ENCODE results near the gene TRIM16. TPM values are rescaled to one million over a fixed set of nuclear protein-coding genes. Genes with fewer than 3 reads are reported as not detected.
"Not testable (repeated sequence)": the region's sequence is repeated elsewhere in the genome, so short reads cannot be mapped to it uniquely, and the experiment has no call there.

The TRIM16 gene
- total RNA-seq, 1 donor from 2014 or later: 15.9 TPM

DNA sequence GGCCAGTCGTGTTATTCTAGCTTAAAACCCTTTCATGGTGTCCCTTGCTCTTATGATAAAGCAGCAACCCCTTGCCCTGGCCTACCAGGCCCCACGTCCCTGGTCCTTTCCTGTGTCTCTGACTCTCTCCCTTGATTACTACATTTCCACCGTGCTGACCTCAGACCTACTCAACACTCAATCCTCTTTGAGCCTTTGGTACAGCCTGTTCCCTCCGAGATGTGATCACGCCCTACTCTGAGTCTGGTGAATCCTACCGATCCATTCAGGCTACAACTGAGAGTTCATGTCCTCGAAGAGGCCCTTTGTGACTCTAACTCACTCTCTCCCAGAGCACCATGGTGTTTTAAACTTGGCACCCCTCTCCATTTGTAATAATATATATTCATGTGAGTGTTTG, 54.1 kb downstream of the TRIM16 start:
- H3K4me1 Mint-ChIP-seq (ENCODE audit: low read depth, unreplicated experiment); H3K4me3 Mint-ChIP-seq (ENCODE audit: unreplicated experiment); DNase-seq; H3K27me3 Mint-ChIP-seq (ENCODE audit: unreplicated experiment); H3K36me3 Mint-ChIP-seq (ENCODE audit: unreplicated experiment); H3K9me3 Mint-ChIP-seq (ENCODE audit: unreplicated experiment); H3K27ac Mint-ChIP-seq (ENCODE audit: unreplicated experiment): not testable (repeated sequence)

DNA sequence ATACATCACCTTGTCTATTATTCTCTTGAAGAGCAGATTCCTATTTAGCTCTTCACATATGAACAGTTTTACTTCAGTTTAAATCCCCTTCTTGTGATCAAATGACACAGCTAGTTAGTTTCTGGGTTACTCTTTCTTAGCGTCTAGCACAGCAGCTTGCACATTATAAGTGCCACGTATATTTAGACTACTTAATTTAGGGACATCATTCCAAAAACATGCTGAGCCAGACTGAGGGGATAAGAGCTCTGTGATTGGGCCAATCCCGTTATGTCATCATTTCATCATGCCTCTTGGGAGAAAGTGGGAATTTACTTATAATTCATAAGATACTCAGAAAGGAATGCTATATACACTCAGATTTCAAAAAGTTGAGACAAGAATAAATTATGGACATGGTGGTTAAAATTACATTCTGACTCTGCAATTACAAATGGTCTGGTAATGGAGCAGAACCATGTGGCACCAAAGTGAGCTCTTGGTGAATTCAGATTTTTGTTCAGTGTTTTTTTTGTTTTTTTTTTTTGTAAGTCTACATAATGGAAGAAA, 60.4 kb downstream of the TRIM16 start:
- H3K9me3 Mint-ChIP-seq (ENCODE audit: unreplicated experiment); H3K27me3 Mint-ChIP-seq (ENCODE audit: unreplicated experiment); H3K36me3 Mint-ChIP-seq (ENCODE audit: unreplicated experiment); H3K4me1 Mint-ChIP-seq (ENCODE audit: low read depth, unreplicated experiment); DNase-seq; H3K4me3 Mint-ChIP-seq (ENCODE audit: unreplicated experiment); H3K27ac Mint-ChIP-seq (ENCODE audit: unreplicated experiment): not testable (repeated sequence)

DNA sequence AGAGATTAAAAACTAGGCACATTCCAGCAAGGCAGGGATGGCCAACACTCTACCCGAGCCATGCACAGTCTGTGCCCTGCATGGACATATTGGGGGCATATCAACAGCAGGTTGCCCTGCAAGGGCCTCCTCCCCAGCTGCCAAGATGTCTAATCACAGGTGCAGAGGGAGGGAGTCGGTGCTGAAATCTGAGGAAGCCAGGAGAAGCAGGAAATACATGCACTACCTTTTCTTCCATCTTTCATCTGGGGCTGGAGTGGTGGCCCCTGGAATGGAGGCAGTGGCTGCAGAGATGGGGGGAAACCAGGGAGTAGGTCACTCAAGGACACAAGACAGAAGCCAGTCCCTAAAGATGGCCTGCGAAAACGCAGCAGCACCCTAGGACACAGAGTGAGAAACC, 60.9 kb downstream of the TRIM16 start:
- not testable (repeated sequence) for H3K9me3 Mint-ChIP-seq (ENCODE audit: unreplicated experiment); H3K4me1 Mint-ChIP-seq (ENCODE audit: low read depth, unreplicated experiment); DNase-seq; H3K4me3 Mint-ChIP-seq (ENCODE audit: unreplicated experiment); H3K27me3 Mint-ChIP-seq (ENCODE audit: unreplicated experiment); H3K27ac Mint-ChIP-seq (ENCODE audit: unreplicated experiment); H3K36me3 Mint-ChIP-seq (ENCODE audit: unreplicated experiment)

DNA sequence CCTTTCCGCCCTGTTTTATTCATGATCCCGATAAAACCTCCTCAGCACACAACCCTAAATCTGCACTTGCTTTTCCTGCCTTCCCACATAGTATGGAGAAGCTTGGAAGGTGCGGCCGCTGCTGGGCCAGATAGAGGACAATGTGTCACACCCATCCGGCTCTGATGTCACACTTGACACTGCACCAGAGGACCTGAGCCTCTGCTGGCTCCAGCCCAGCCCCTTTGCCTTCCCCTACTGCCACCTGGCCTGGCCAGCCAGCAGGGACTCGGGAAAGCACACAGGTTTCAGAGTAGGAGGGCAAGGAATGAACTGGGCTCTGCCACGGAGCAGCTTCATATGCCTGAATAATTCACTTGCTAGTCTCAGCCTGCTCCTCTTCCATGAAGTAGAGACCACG, 62.0 kb downstream of the TRIM16 start:
- H3K27ac Mint-ChIP-seq (ENCODE audit: unreplicated experiment); DNase-seq; H3K4me1 Mint-ChIP-seq (ENCODE audit: low read depth, unreplicated experiment); H3K9me3 Mint-ChIP-seq (ENCODE audit: unreplicated experiment); H3K36me3 Mint-ChIP-seq (ENCODE audit: unreplicated experiment); H3K27me3 Mint-ChIP-seq (ENCODE audit: unreplicated experiment); H3K4me3 Mint-ChIP-seq (ENCODE audit: unreplicated experiment): not testable (repeated sequence)

DNA sequence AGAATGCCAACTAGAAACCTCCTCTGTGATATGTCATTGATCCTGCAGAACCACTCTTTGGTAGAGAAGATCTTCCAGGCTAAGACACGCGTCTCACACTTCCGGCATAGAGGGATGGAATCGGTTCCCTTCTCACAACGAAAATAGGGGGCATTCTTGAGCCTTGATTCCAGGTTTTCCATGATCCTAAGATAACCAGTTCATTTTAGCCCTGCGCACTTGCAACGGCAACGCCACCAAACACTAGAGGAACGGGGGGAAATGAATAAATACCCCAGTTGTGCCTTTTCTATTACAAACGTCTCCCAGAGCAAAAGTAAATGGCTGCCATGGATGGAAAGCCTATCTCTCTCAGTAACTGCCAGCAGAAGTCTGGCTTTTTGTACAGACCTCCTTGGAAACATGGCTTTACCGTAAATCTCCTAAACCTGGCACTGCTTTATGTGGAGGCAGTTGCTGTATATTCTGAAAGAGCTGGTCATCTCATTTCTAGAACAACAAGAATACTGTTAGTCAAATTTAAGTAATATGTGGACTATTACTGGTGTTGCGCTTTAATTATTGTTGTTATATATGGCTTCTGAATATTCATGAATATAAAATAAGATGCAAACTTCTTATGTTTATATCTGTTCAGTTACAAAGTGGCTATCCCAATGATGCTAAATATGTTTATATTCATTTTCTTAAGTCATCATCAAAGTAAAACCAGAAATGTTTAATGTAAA, 64.6 kb downstream of the TRIM16 start, which contains the start of gene FBXW10B:
Gene FBXW10B (minus strand): TSS at position 374 of the 728 bp plus-strand sequence. CDS start 192 bp downstream, at position 182.
- H3K36me3 Mint-ChIP-seq (ENCODE audit: unreplicated experiment); H3K4me1 Mint-ChIP-seq (ENCODE audit: low read depth, unreplicated experiment); DNase-seq; H3K9me3 Mint-ChIP-seq (ENCODE audit: unreplicated experiment); H3K27ac Mint-ChIP-seq (ENCODE audit: unreplicated experiment); H3K27me3 Mint-ChIP-seq (ENCODE audit: unreplicated experiment); H3K4me3 Mint-ChIP-seq (ENCODE audit: unreplicated experiment): not testable (repeated sequence)

DNA sequence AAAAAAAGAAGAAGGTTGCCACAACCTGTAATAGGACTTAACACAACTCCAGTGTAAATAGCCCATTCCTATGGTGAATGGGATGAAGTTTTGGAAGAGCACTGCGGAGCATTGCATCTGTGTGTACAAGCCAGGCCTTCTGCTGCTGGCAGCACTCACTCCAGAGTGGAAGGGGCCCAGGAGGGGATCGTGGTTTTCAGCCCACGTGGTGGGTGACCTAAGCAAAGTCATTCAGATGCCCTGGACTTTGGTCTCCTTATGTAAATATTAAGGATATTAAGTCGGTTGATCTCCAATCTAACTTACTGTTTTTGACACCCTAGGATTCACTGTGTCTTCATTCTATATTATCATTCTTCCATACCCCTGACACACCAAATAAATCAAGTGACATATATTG, 67.3 kb downstream of the TRIM16 start:
- H3K36me3 Mint-ChIP-seq (ENCODE audit: unreplicated experiment); H3K4me1 Mint-ChIP-seq (ENCODE audit: low read depth, unreplicated experiment); H3K27ac Mint-ChIP-seq (ENCODE audit: unreplicated experiment); DNase-seq; H3K27me3 Mint-ChIP-seq (ENCODE audit: unreplicated experiment); H3K9me3 Mint-ChIP-seq (ENCODE audit: unreplicated experiment); H3K4me3 Mint-ChIP-seq (ENCODE audit: unreplicated experiment): not testable (repeated sequence)

DNA sequence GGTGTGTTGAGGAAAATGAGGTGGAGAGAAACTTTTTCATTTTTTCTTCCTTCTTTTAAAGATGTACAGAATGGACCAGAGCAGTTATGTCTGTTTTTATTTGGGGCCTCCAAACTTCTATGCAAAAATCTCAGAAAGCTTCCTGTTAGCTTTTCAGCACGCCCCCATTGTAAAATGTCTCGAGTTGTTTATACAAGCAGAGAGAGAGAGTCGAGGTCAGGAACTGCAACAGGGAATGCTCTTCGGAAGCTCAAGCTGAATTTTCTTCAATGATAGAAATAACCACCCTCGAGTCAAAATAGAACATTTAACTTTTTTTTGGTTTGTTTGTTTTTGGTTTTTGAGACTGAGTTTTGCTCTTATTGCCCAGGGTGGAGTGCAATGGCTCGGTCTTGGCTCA, 68.3 kb downstream of the TRIM16 start:
- H3K27me3 Mint-ChIP-seq (ENCODE audit: unreplicated experiment); H3K27ac Mint-ChIP-seq (ENCODE audit: unreplicated experiment); H3K36me3 Mint-ChIP-seq (ENCODE audit: unreplicated experiment); DNase-seq; H3K9me3 Mint-ChIP-seq (ENCODE audit: unreplicated experiment); H3K4me1 Mint-ChIP-seq (ENCODE audit: low read depth, unreplicated experiment); H3K4me3 Mint-ChIP-seq (ENCODE audit: unreplicated experiment): not testable (repeated sequence)

DNA sequence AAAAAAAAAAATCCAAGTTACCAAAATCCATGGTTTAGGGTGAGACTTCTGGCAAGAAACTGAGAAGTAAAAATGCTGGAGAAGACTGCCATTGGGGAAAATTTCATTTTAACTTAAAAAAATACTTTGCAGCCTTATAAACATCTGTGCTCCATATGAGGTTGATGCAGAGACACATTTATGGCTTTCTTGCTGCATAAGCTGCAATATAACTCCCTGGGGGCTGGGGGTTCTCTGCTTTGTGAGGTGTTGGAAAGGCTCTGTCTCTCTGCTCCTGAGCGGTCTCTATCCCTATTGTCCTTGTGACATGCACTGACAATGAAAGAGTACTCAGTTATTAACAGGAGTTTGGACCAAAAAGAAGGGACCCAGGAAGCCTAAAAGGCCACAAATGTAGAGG, 71.0 kb downstream of the TRIM16 start:
- not testable (repeated sequence) for H3K27ac Mint-ChIP-seq (ENCODE audit: unreplicated experiment); H3K4me3 Mint-ChIP-seq (ENCODE audit: unreplicated experiment); H3K36me3 Mint-ChIP-seq (ENCODE audit: unreplicated experiment); H3K9me3 Mint-ChIP-seq (ENCODE audit: unreplicated experiment); H3K4me1 Mint-ChIP-seq (ENCODE audit: low read depth, unreplicated experiment); DNase-seq; H3K27me3 Mint-ChIP-seq (ENCODE audit: unreplicated experiment)

DNA sequence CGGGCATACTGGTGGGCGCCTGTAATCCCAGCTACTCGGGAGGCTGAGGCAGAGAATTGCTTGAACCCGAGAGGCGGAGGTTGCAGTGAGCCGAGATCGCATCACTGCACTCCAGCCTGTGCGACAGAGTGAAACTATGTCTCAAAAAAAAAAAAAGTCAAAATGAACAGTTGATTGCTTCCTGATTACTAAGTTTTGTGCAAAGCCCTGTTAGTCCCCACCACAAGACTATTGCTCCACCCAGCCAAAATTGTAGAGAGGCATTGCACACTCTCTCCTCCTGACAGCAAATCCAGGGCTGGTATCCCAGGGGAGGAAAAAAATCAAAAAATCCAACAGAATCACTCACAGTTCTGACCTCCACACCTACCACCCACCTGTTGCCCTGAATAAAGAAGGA, 91.2 kb downstream of the TRIM16 start:
- not testable (repeated sequence) for H3K4me1 Mint-ChIP-seq (ENCODE audit: low read depth, unreplicated experiment); H3K27me3 Mint-ChIP-seq (ENCODE audit: unreplicated experiment); H3K27ac Mint-ChIP-seq (ENCODE audit: unreplicated experiment); DNase-seq; H3K36me3 Mint-ChIP-seq (ENCODE audit: unreplicated experiment); H3K9me3 Mint-ChIP-seq (ENCODE audit: unreplicated experiment); H3K4me3 Mint-ChIP-seq (ENCODE audit: unreplicated experiment)

DNA sequence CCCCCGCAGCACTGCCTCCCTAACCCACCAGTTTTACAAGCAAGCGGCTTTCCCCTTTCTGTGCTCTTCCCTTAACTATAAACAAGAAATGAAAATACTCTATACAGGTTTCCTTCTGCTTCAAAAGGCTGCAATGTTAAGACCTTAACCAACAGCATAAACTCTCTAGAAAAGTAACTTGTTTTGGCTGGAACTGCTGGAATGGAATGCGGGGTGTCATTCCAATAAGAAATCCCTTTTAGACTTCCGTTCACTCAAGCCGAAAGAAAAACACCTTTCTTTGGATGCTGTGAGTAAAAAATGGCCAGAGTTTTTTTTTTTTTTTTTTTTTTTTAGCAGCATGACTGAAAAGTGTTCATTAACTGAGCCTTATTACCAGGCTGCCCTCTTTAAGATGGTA, 92.1 kb downstream of the TRIM16 start:
- H3K9me3 Mint-ChIP-seq (ENCODE audit: unreplicated experiment); H3K36me3 Mint-ChIP-seq (ENCODE audit: unreplicated experiment); H3K27me3 Mint-ChIP-seq (ENCODE audit: unreplicated experiment); H3K4me3 Mint-ChIP-seq (ENCODE audit: unreplicated experiment); H3K4me1 Mint-ChIP-seq (ENCODE audit: low read depth, unreplicated experiment); DNase-seq; H3K27ac Mint-ChIP-seq (ENCODE audit: unreplicated experiment): not testable (repeated sequence)

DNA sequence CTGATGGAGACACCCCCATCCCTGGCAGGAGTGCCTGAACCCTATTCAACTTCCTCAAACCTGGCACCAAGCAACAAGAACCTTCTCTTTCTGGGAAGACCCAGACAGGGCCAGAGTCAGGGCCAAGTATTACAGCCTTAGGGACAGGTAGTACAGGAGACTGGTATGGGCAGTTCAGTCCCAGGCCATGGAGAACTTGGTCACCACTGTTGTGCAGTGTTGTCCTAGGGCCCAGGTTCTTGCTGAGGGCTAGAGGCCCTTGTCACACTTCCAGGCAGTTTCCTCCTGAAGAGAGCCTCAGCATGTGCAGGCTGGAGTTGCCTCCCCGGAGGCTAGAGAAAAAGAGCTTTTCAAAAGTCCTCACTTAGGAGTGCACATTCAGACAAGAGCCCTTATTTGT, 93.3 kb downstream of the TRIM16 start:
- not testable (repeated sequence) for H3K27ac Mint-ChIP-seq (ENCODE audit: unreplicated experiment); H3K27me3 Mint-ChIP-seq (ENCODE audit: unreplicated experiment); H3K36me3 Mint-ChIP-seq (ENCODE audit: unreplicated experiment); H3K4me3 Mint-ChIP-seq (ENCODE audit: unreplicated experiment); H3K4me1 Mint-ChIP-seq (ENCODE audit: low read depth, unreplicated experiment); DNase-seq; H3K9me3 Mint-ChIP-seq (ENCODE audit: unreplicated experiment)

DNA sequence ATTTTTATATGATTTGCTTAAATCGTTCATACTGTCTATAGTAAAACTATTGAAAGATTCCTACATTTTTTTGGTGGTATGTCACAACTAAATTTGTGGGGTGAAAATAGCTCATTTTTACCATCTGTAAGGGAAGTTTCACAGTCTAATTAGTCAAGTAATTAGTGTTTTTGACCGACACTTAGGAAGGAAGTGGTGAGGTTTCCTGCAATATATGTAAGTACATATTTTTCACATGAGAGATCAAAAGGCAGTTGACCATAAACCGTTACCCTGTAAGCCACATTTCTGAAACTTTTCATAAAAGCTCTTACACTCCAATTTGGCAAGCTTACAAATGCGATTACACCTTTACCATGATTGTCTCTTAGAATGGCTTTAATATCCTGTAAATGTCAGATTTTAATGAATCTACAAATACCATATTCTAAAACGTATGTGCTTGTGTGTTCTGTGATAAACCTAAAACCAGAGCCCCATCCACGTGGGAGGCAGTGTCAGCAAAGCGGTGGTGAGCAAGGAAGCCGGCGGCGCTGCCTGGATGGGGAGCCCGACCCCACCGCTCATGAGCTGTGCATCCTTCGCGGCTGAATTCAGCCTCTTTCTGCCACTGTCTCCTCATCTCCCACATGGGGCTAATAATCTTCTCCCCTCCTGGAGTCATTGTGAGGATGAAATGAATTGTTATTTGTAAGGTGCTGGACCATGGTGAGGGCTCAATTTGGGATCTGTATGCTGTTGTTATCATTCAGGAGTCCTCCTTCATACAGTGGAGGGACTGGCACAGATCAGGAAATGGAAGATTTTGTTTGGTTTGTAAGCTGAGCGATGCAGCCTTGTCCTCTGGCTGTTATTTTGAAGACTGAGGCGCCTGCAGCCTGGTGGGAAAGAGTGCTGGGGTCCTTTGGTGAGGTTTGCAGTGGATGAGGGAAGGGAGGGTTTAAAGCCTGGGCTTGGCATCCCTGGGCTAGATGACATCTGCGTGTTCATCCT, 94.3 kb downstream of the TRIM16 start:
- H3K4me1 Mint-ChIP-seq (ENCODE audit: low read depth, unreplicated experiment); H3K27ac Mint-ChIP-seq (ENCODE audit: unreplicated experiment); H3K27me3 Mint-ChIP-seq (ENCODE audit: unreplicated experiment); H3K4me3 Mint-ChIP-seq (ENCODE audit: unreplicated experiment); H3K9me3 Mint-ChIP-seq (ENCODE audit: unreplicated experiment); H3K36me3 Mint-ChIP-seq (ENCODE audit: unreplicated experiment); DNase-seq: not testable (repeated sequence)
